Measurements from ENCODE around the gene SPHKAP. TPM values are rescaled to one million over a fixed set of nuclear protein-coding genes. Genes with fewer than 3 reads are reported as not detected.

SPHKAP gene
- total RNA-seq, 4 donors from 2014 or later = 0.16 to 0.60 (median 0.27) TPM; not detected in 1

GRCh38 chr2:228063558-228063957 lies 117.9 kb downstream of the SPHKAP start:
- H3K27me3 ChIP-seq = no peaks in the 10 kb centered on the region
- H3K9me3 ChIP-seq = no peaks in the 10 kb centered on the region
- no peak overlapping the region for H3K4me3 ChIP-seq
- intact Hi-C loops (cut with DNase I; ENCODE audit: low total_unique reads) (no loop called here), in situ Hi-C loops (cut with MboI; ENCODE audit: low pct_ligation_motif_present in 1 of 4, low pct_unique_long_range_greater_than_20kb in 1 of 4, low sequenced_read_pairs in 3 of 4) (loop anchor here in 1 of 4 donors (25.0 kb wide), 1 partner anchor 599 kb away; no protein-coding TSS in a partner anchor)
- H3K4me1 ChIP-seq = no peaks in the 10 kb centered on the region
- H3K27ac ChIP-seq = no peak overlapping the region
- no peak for DNase-seq
- no peaks in the 10 kb centered on the region for H3K36me3 ChIP-seq
- WGBS, 2 donors (ENCODE audit: low coverage in 1 of 2) = 46 to 56% methylated on average over 1 of the region's 1 CpG
- TF ChIP-seq EP300 (IDR thresholded peaks at IDR 0.05; ENCODE audit: low read depth) (no peak), POLR2AphosphoS5 (IDR thresholded peaks at IDR 0.05) (no peak), CTCF (IDR thresholded peaks at IDR 0.05) (no peak), POLR2A (IDR thresholded peaks at IDR 0.05) (no peak)

GRCh38 chr2:228059735-228060134 lies 121.8 kb downstream of the SPHKAP start:
- intact Hi-C loops (cut with DNase I; ENCODE audit: low total_unique reads) = no loop called here
- 82% methylated on average over 2 of the region's 2 CpGs; no CpG with 5 or more reads in 1 of the 2 donors for WGBS, 2 donors (ENCODE audit: low coverage in 1 of 2)
- no peak overlapping the region for H3K27ac ChIP-seq

GRCh38 chr2:228056293-228057097 lies 125.0 kb downstream of the SPHKAP start:
- Histone ChIP-seq H3K4me3 (no peak overlapping the region), H3K4me1 (no peaks in the 10 kb centered on the region), H3K27ac (no peak overlapping the region), H3K36me3 (no peaks in the 10 kb centered on the region), H3K27me3 (no peaks in the 10 kb centered on the region), H3K9me3 (no peaks in the 10 kb centered on the region)
- intact Hi-C loops (cut with DNase I; ENCODE audit: low total_unique reads) (no loop called here), in situ Hi-C loops (cut with MboI; ENCODE audit: low pct_ligation_motif_present in 1 of 4, low pct_unique_long_range_greater_than_20kb in 1 of 4, low sequenced_read_pairs in 3 of 4) (loop anchor here in 1 of 4 donors (25.0 kb wide), 1 partner anchor 606 kb away; no protein-coding TSS in a partner anchor)
- TF ChIP-seq POLR2AphosphoS5 (IDR thresholded peaks at IDR 0.05) = no peak
- DNase-seq = no peak
- WGBS, 2 donors (ENCODE audit: low coverage in 1 of 2) = 55 to 65% methylated on average over 4 of the region's 4 CpGs

More at GRCh38 chr2:228059735-228060134, 121.8 kb downstream of the SPHKAP start:
- no peak for DNase-seq
- H3K27me3 ChIP-seq = no peaks in the 10 kb centered on the region
- no peak overlapping the region for H3K4me3 ChIP-seq
- TF ChIP-seq CTCF (IDR thresholded peaks at IDR 0.05) = no peak
- TF ChIP-seq POLR2AphosphoS5 (IDR thresholded peaks at IDR 0.05) = no peak
- TF ChIP-seq POLR2A (IDR thresholded peaks at IDR 0.05) = no peak
- TF ChIP-seq EP300 (IDR thresholded peaks at IDR 0.05; ENCODE audit: low read depth) = no peak
- in situ Hi-C loops (cut with MboI; ENCODE audit: low pct_ligation_motif_present in 1 of 4, low pct_unique_long_range_greater_than_20kb in 1 of 4, low sequenced_read_pairs in 3 of 4) = loop anchor here in 1 of 4 donors (25.0 kb wide), 1 partner anchor 603 kb away; no protein-coding TSS in a partner anchor
- H3K36me3 ChIP-seq = no peaks in the 10 kb centered on the region
- no peaks in the 10 kb centered on the region for H3K9me3 ChIP-seq
- H3K4me1 ChIP-seq = no peaks in the 10 kb centered on the region

GRCh38 chr2:228048838-228049490 lies 132.5 kb downstream of the SPHKAP start:
- intact Hi-C loops (cut with DNase I; ENCODE audit: low total_unique reads) = no loop called here
- WGBS, 2 donors (ENCODE audit: low coverage in 1 of 2) = 16 to 24% methylated on average over 5 of the region's 5 CpGs
- in situ Hi-C loops (cut with MboI; ENCODE audit: low pct_ligation_motif_present in 1 of 4, low pct_unique_long_range_greater_than_20kb in 1 of 4, low sequenced_read_pairs in 3 of 4) = no loop called here
- Histone ChIP-seq H3K9me3 (no peaks in the 10 kb centered on the region), H3K36me3 (no peaks in the 10 kb centered on the region), H3K4me3 (no peak overlapping the region), H3K27ac (no peak overlapping the region), H3K27me3 (no peaks in the 10 kb centered on the region), H3K4me1 (no peaks in the 10 kb centered on the region)
- TF ChIP-seq POLR2A (IDR thresholded peaks at IDR 0.05) (no peak), EP300 (IDR thresholded peaks at IDR 0.05; ENCODE audit: low read depth) (no peak), POLR2AphosphoS5 (IDR thresholded peaks at IDR 0.05) (no peak), CTCF (IDR thresholded peaks at IDR 0.05) (peak; percentile 24 to 39 (median 33))
- peak; percentile 10 for DNase-seq

Data from transverse colon (tissue), 4 donors.